Head of caudate nucleus (tissue), 42 donors: Measurements from ENCODE around the gene ADAM19.

Source experiments
- DNase-seq, 42 donors: peaks; one replicate each; pipeline versions ENCODE4 v3.0.0 to v3.0.0-alpha.2; 2020 to 2021; ENCODE audit warnings: mixed read lengths in 7 of 42
- intact Hi-C: fragments of 100-400 bp; cut with DNase I; formaldehyde crosslinking; loops from one replicate; pipeline ENCODE4 v1.15.0; 2022

Gene ADAM19

GRCh38 chr5:157575381-157576020, at the start of gene ADAM19:
ADAM19 (minus strand) TSS chr5:157575775; CDS start chr5:157575696, 79 bp downstream.
- peak in 29 of 42 donors; percentile 23 to 78 (median 44) for DNase-seq
- intact Hi-C loops, result no loop called here

GRCh38 chr5:157624144-157624543, 48.6 kb upstream of the ADAM19 start:
- intact Hi-C loops, result no loop called here
- no peak for DNase-seq

- no peak for DNase-seq
Observed at GRCh38 chr5:157620776-157621175, 45.2 kb upstream of the ADAM19 start.

GRCh38 chr5:157618191-157618765, 42.7 kb upstream of the ADAM19 start:
- no peak for DNase-seq
- intact Hi-C loops, result no loop called here

More at GRCh38 chr5:157620776-157621175, 45.2 kb upstream of the ADAM19 start:
- intact Hi-C loops, result no loop called here

GRCh38 chr5:157616785-157617184, 41.2 kb upstream of the ADAM19 start:
- no peak for DNase-seq
- intact Hi-C loops, result no loop called here

- DNase-seq, result no peak
- intact Hi-C loops, result no loop called here
Observed at GRCh38 chr5:157613385-157614245, 38.0 kb upstream of the ADAM19 start.

GRCh38 chr5:157612581-157612980, 37.0 kb upstream of the ADAM19 start:
- no peak for DNase-seq
- intact Hi-C loops, result no loop called here

GRCh38 chr5:157611571-157612476, 36.2 kb upstream of the ADAM19 start:
- intact Hi-C loops, result no loop called here
- DNase-seq, result no peak

- no peak for DNase-seq
- intact Hi-C loops, result no loop called here
Observed at GRCh38 chr5:157610990-157611389, 35.4 kb upstream of the ADAM19 start.

- intact Hi-C loops, result no loop called here
- DNase-seq, result no peak
Observed at GRCh38 chr5:157608972-157609565, 33.5 kb upstream of the ADAM19 start.

- no peak for DNase-seq
- intact Hi-C loops, result no loop called here
Observed at GRCh38 chr5:157607371-157608161, 32.0 kb upstream of the ADAM19 start.

GRCh38 chr5:157606046-157606445, 30.5 kb upstream of the ADAM19 start:
- intact Hi-C loops, result no loop called here

GRCh38 chr5:157603333-157604190, 28.0 kb upstream of the ADAM19 start:
- intact Hi-C loops, result no loop called here
- DNase-seq, result no peak

More at GRCh38 chr5:157606046-157606445, 30.5 kb upstream of the ADAM19 start:
- DNase-seq, result no peak

GRCh38 chr5:157602505-157602904, 26.9 kb upstream of the ADAM19 start:
- DNase-seq, result no peak
- intact Hi-C loops, result no loop called here

GRCh38 chr5:157600252-157600651, 24.7 kb upstream of the ADAM19 start:
- intact Hi-C loops, result no loop called here
- DNase-seq, result no peak

- no peak for DNase-seq
- intact Hi-C loops, result no loop called here
Observed at GRCh38 chr5:157599565-157599964, 24.0 kb upstream of the ADAM19 start.

- intact Hi-C loops, result no loop called here
- DNase-seq, result no peak
Observed at GRCh38 chr5:157598350-157598936, 22.9 kb upstream of the ADAM19 start.
